Inflammatory macrophage treated with lipopolysaccharide for 1 hour (primary cell): ENCODE results near the gene LYPD6.

Source experiments
- DNase-seq, 2 donors: peaks; one replicate each; pipeline ENCODE4 v3.0.0-alpha.2; 2020 to 2022

The LYPD6 gene

GRCh38 chr2:149353421-149353820 is 23.0 kb downstream of the LYPD6 start:
- DNase-seq, result no peak

GRCh38 chr2:149355716-149356422 is 25.5 kb downstream of the LYPD6 start:
- no peak for DNase-seq

- DNase-seq, result no peak
Observed at GRCh38 chr2:149357058-149357457, 26.7 kb downstream of the LYPD6 start.

- DNase-seq, result no peak
Observed at GRCh38 chr2:149360106-149360505, 29.7 kb downstream of the LYPD6 start.

- no peak for DNase-seq
Observed at GRCh38 chr2:149363958-149364357, 33.6 kb downstream of the LYPD6 start.

GRCh38 chr2:149364839-149365238 is 34.5 kb downstream of the LYPD6 start:
- no peak for DNase-seq

GRCh38 chr2:149365931-149366583 is 35.7 kb downstream of the LYPD6 start:
- peak in 1 of 2 donors; percentile 2 for DNase-seq

- no peak for DNase-seq
Observed at GRCh38 chr2:149370061-149370775, 39.8 kb downstream of the LYPD6 start.

GRCh38 chr2:149371476-149371875 is 41.1 kb downstream of the LYPD6 start:
- no peak for DNase-seq

GRCh38 chr2:149375801-149376361 is 45.5 kb downstream of the LYPD6 start:
- DNase-seq, result no peak

GRCh38 chr2:149380205-149380604 is 49.8 kb downstream of the LYPD6 start:
- DNase-seq, result no peak

GRCh38 chr2:149383340-149383739 is 53.0 kb downstream of the LYPD6 start:
- DNase-seq, result no peak

GRCh38 chr2:149385350-149385749 is 55.0 kb downstream of the LYPD6 start:
- DNase-seq, result no peak

GRCh38 chr2:149387411-149387810 is 57.0 kb downstream of the LYPD6 start:
- DNase-seq, result no peak

- DNase-seq, result no peak
Observed at GRCh38 chr2:149388120-149388816, 57.9 kb downstream of the LYPD6 start.

GRCh38 chr2:149389506-149390167 is 59.2 kb downstream of the LYPD6 start:
- no peak for DNase-seq

- no peak for DNase-seq
Observed at GRCh38 chr2:149393614-149394013, 63.2 kb downstream of the LYPD6 start.

GRCh38 chr2:149394864-149395263 is 64.5 kb downstream of the LYPD6 start:
- DNase-seq, result no peak

GRCh38 chr2:149399934-149400615 is 69.7 kb downstream of the LYPD6 start:
- no peak for DNase-seq

- no peak for DNase-seq
Observed at GRCh38 chr2:149400997-149401396, 70.6 kb downstream of the LYPD6 start.

- no peak for DNase-seq
Observed at GRCh38 chr2:149409506-149409905, 79.1 kb downstream of the LYPD6 start.
